ENCODE data around the gene CTNND2. TPM values are rescaled to one million over a fixed set of nuclear protein-coding genes. Genes with fewer than 3 reads are reported as not detected.

The CTNND2 gene
- total RNA-seq, 2 experiments from 2014 or later, result 0.20 TPM; not detected in 1

DNA sequence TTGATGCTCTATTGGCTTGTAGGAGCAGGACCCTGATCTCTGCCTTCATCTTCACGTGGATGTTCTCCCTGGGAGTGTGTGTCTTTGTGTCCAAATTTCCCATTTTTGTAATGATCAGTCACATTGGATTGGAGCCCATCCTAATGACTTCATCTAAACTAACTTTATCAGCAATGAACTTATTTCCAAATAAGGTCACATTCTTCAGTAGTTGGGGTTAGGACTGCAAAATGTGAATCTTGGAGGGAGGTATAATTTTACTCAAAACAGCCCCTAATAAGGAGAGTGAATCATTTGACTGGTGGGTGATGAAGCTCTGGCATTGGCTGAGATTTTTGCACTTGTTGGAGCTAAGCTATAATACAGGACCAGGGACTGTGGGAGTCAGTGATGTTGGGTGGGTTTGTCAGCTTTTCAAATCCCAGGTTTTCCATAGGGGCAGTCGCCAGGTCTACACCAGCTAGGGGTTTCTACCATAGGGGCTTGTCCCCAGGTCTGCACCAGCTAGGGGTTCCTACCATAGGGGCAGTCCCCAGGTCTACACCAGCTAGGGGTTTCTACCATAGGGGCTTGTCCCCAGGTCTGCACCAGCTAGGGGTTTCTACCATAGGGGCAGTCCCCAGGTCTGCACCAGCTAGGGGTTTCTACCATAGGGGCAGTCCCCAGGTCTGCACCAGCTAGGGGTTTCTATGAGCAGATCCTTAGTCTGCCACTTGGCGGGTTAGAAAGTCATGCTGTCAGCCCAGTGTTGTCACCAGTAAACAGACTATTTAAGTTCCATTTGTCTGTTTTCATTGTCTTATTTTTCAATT is 760.6 kb downstream of the CTNND2 start:
- TF ChIP-seq CTCF (IDR thresholded peaks at IDR 0.05), result no peak
- POLR2A ChIA-PET, result no interaction called here
- no peaks in the 10 kb centered on the region for H3K9me3 Mint-ChIP-seq
- Histone ChIP-seq H3K9me3 (ENCODE audit: control insufficient read depth in 1 of 2, insufficient read depth in 1 of 2, low read length in 2 of 2) (no peaks in the 10 kb centered on the region), H3K4me3 (ENCODE audit: low read length) (no peak overlapping the region), H3K27me3 (ENCODE audit: control insufficient read depth in 1 of 2, insufficient read depth in 2 of 2, low read length in 2 of 2) (no peaks in the 10 kb centered on the region), H3K4me1 (ENCODE audit: insufficient read depth, low read length) (no peaks in the 10 kb centered on the region), H3K27ac (ENCODE audit: low read depth in 1 of 2, low read length in 2 of 2) (no peak overlapping the region), H3K36me3 (ENCODE audit: insufficient read depth, low read length) (no peaks in the 10 kb centered on the region)
- H3K4me1 Mint-ChIP-seq (ENCODE audit: low read depth), result no peaks in the 10 kb centered on the region
- H3K36me3 Mint-ChIP-seq (ENCODE audit: low read depth), result no peaks in the 10 kb centered on the region
- no peaks in the 10 kb centered on the region for H3K27me3 Mint-ChIP-seq
- DNase-seq (no peak), ATAC-seq (ENCODE audit: poor library complexity) (no peak)
- no peak overlapping the region for H3K27ac Mint-ChIP-seq
- no peak overlapping the region for H3K4me3 Mint-ChIP-seq
- CTCF ChIA-PET, result no interaction called here
- intact Hi-C loops (cut with DNase I, micrococcal nuclease), result no loop called here

GRCh38 chr5:11139217-11139865 is 764.9 kb downstream of the CTNND2 start:
- no peak for DNase-seq
- Mint-ChIP-seq H3K4me1 (ENCODE audit: low read depth) (no peaks in the 10 kb centered on the region), H3K36me3 (ENCODE audit: low read depth) (no peaks in the 10 kb centered on the region), H3K27ac (no peak overlapping the region), H3K4me3 (no peak overlapping the region), H3K9me3 (no peaks in the 10 kb centered on the region), H3K27me3 (no peaks in the 10 kb centered on the region)
- no peak for ATAC-seq (ENCODE audit: poor library complexity)
- Histone ChIP-seq H3K9me3 (ENCODE audit: control insufficient read depth in 1 of 2, insufficient read depth in 1 of 2, low read length in 2 of 2) (no peaks in the 10 kb centered on the region), H3K36me3 (ENCODE audit: insufficient read depth, low read length) (no peaks in the 10 kb centered on the region), H3K27me3 (ENCODE audit: control insufficient read depth in 1 of 2, insufficient read depth in 2 of 2, low read length in 2 of 2) (peaks cover 0 to 2% of the 10 kb centered on the region in 2 experiments), H3K4me3 (ENCODE audit: low read length) (no peak overlapping the region), H3K4me1 (ENCODE audit: insufficient read depth, low read length) (no peaks in the 10 kb centered on the region), H3K27ac (ENCODE audit: low read depth in 1 of 2, low read length in 2 of 2) (no peak overlapping the region)
- intact Hi-C loops (cut with DNase I, micrococcal nuclease), result no loop called here
- ChIA-PET POLR2A (no interaction called here), CTCF (no interaction called here)
- no peak for TF ChIP-seq CTCF (IDR thresholded peaks at IDR 0.05)

DNA sequence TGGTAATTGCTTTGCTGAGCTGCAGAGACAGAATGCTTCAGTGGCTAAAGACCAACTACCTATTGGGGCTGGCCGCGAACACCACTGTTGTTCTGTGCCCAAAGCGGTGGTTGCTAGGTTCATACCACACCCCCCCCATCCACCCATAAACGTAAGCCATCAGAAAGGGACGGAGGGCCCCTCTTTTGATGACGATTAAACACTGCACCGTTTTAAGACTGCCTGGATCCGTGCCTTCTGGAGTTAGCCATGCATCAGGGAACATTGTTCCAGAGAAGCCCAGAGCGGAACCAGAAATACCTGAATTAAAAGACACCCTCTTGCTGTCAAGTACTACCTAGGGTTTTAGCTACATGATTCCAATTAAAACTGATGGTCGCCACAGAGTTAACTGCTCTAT is 774.1 kb downstream of the CTNND2 start:
- no peaks in the 10 kb centered on the region for H3K36me3 ChIP-seq (ENCODE audit: insufficient read depth, low read length)
- no peak for TF ChIP-seq CTCF (IDR thresholded peaks at IDR 0.05)
- DNase-seq, result no peak
- Mint-ChIP-seq H3K36me3 (ENCODE audit: low read depth) (no peaks in the 10 kb centered on the region), H3K9me3 (no peaks in the 10 kb centered on the region), H3K4me3 (no peak overlapping the region), H3K4me1 (ENCODE audit: low read depth) (no peaks in the 10 kb centered on the region), H3K27ac (no peak overlapping the region), H3K27me3 (peaks cover 3% of the 10 kb centered on the region)
- no peak overlapping the region for H3K27ac ChIP-seq (ENCODE audit: low read depth in 1 of 2, low read length in 2 of 2)
- POLR2A ChIA-PET, result no interaction called here
- CTCF ChIA-PET, result no interaction called here
- no peak for ATAC-seq (ENCODE audit: poor library complexity)
- no peak overlapping the region for H3K4me3 ChIP-seq (ENCODE audit: low read length)
- no peaks in the 10 kb centered on the region for H3K4me1 ChIP-seq (ENCODE audit: insufficient read depth, low read length)
- intact Hi-C loops (cut with DNase I, micrococcal nuclease), result no loop called here
- no peaks in the 10 kb centered on the region for H3K27me3 ChIP-seq (ENCODE audit: control insufficient read depth in 1 of 2, insufficient read depth in 2 of 2, low read length in 2 of 2)
- no peaks in the 10 kb centered on the region for H3K9me3 ChIP-seq (ENCODE audit: control insufficient read depth in 1 of 2, insufficient read depth in 1 of 2, low read length in 2 of 2)

All from CD4-positive, alpha-beta T cell (primary cell).